ENCODE data around the gene LYAR. TPM values are rescaled to one million over a fixed set of nuclear protein-coding genes. Genes with fewer than 3 reads are reported as not detected.
"Not testable (repeated sequence)": the region's sequence is repeated elsewhere in the genome, so short reads cannot be mapped to it uniquely, and the experiment has no call there.

LYAR gene
- total RNA-seq, 2 experiments from 2014 or later, result 69.4 to 78.4 TPM

- Mint-ChIP-seq H3K36me3 (ENCODE audit: low read depth) (no peaks in the 10 kb centered on the region), H3K27ac (no peak overlapping the region), H3K27me3 (no peaks in the 10 kb centered on the region), H3K4me3 (no peak overlapping the region), H3K9me3 (no peaks in the 10 kb centered on the region), H3K4me1 (ENCODE audit: low read depth) (peaks cover 7% of the 10 kb centered on the region)
- CTCF ChIA-PET, result interaction anchor here (1.0 to 2.4 kb wide), 3 partner anchors 24 to 79 kb away, joined by 3 to 10 read pairs (median 3); no protein-coding TSS in a partner anchor
- DNase-seq (peak; percentile 13), ATAC-seq (no peak)
- intact Hi-C loops (cut with micrococcal nuclease), result no loop called here
- POLR2A ChIA-PET, result no interaction called here
- TF ChIP-seq, protein P1, sequence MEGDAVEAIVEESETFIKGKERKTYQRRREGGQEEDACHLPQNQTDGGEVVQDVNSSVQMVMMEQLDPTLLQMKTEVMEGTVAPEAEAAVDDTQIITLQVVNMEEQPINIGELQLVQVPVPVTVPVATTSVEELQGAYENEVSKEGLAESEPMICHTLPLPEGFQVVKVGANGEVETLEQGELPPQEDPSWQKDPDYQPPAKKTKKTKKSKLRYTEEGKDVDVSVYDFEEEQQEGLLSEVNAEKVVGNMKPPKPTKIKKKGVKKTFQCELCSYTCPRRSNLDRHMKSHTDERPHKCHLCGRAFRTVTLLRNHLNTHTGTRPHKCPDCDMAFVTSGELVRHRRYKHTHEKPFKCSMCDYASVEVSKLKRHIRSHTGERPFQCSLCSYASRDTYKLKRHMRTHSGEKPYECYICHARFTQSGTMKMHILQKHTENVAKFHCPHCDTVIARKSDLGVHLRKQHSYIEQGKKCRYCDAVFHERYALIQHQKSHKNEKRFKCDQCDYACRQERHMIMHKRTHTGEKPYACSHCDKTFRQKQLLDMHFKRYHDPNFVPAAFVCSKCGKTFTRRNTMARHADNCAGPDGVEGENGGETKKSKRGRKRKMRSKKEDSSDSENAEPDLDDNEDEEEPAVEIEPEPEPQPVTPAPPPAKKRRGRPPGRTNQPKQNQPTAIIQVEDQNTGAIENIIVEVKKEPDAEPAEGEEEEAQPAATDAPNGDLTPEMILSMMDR (IDR thresholded peaks at IDR 0.05), result no peak
These were observed 33.2 kb downstream of the LYAR start for GRCh38 chr4:4256799-4257198.

- DNase-seq (no peak), ATAC-seq (no peak)
- TF ChIP-seq, protein P1 (IDR thresholded peaks at IDR 0.05), result no peak
- POLR2A ChIA-PET, result no interaction called here
- CTCF ChIA-PET, result interaction anchor here (1.7 to 2.4 kb wide), 2 partner anchors 81 to 84 kb away, joined by 4 to 10 read pairs; no protein-coding TSS in a partner anchor
- Mint-ChIP-seq H3K36me3 (ENCODE audit: low read depth) (no peaks in the 10 kb centered on the region), H3K4me1 (ENCODE audit: low read depth) (no peaks in the 10 kb centered on the region), H3K27ac (no peak overlapping the region), H3K4me3 (no peak overlapping the region), H3K9me3 (no peaks in the 10 kb centered on the region), H3K27me3 (no peaks in the 10 kb centered on the region)
- intact Hi-C loops (cut with micrococcal nuclease), result loop anchor here (5.0 kb wide), 1 partner anchor 178 kb away; no protein-coding TSS in a partner anchor
These were observed 35.3 kb downstream of the LYAR start for GRCh38 chr4:4254666-4255065.

DNA sequence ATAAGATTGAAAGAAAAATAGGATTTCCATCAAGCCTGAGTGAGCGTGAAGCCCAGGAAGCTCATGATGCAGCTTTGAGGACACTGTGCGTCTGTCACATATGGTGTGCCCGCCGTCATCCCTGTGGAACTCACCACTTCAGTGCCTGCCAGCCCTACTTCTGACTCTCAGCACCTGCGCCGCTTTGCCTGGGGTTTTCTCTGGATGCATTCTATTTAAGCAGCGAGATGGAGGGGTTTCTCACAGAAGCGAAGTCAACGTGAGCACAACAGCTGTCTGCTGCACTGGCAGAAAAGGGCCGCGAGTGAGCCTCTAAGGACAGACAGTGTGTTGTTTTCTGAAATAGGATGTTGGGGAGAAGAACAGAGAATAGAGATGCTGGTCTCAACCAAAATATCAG, 35.8 kb downstream of the LYAR start:
- ATAC-seq (no peak), DNase-seq (no peak)
- H3K27me3 Mint-ChIP-seq, result no peaks in the 10 kb centered on the region
- CTCF ChIA-PET, result no interaction called here
- H3K4me1 Mint-ChIP-seq (ENCODE audit: low read depth), result peaks cover under 1% of the 10 kb centered on the region
- H3K36me3 Mint-ChIP-seq (ENCODE audit: low read depth), result no peaks in the 10 kb centered on the region
- H3K27ac Mint-ChIP-seq, result no peak overlapping the region
- H3K4me3 Mint-ChIP-seq, result no peak overlapping the region
- intact Hi-C loops (cut with micrococcal nuclease), result loop anchor here (5.0 kb wide), 1 partner anchor 178 kb away; no protein-coding TSS in a partner anchor
- POLR2A ChIA-PET, result no interaction called here
- no peaks in the 10 kb centered on the region for H3K9me3 Mint-ChIP-seq
- TF ChIP-seq, protein P1 (IDR thresholded peaks at IDR 0.05), result no peak

- H3K9me3 Mint-ChIP-seq, result no peaks in the 10 kb centered on the region
- ATAC-seq, result no peak
- TF ChIP-seq, protein P1 (IDR thresholded peaks at IDR 0.05), result no peak
- H3K27ac Mint-ChIP-seq, result no peak overlapping the region
- H3K4me3 Mint-ChIP-seq, result peak overlapping the region; percentile 28
- POLR2A ChIA-PET, result no interaction called here
- CTCF ChIA-PET, result interaction anchor here (1.2 kb wide), 1 partner anchor 77 kb away, joined by 4 read pairs; no protein-coding TSS in a partner anchor
- no peaks in the 10 kb centered on the region for H3K27me3 Mint-ChIP-seq
- peaks cover 24% of the 10 kb centered on the region for H3K4me1 Mint-ChIP-seq (ENCODE audit: low read depth)
- peaks cover 13% of the 10 kb centered on the region for H3K36me3 Mint-ChIP-seq (ENCODE audit: low read depth)
- no peak for DNase-seq
- intact Hi-C loops (cut with micrococcal nuclease), result loop anchor here (5.0 kb wide), 1 partner anchor 182 kb away; no protein-coding TSS in a partner anchor
These were observed 40.1 kb downstream of the LYAR start for GRCh38 chr4:4249866-4250265.

DNA sequence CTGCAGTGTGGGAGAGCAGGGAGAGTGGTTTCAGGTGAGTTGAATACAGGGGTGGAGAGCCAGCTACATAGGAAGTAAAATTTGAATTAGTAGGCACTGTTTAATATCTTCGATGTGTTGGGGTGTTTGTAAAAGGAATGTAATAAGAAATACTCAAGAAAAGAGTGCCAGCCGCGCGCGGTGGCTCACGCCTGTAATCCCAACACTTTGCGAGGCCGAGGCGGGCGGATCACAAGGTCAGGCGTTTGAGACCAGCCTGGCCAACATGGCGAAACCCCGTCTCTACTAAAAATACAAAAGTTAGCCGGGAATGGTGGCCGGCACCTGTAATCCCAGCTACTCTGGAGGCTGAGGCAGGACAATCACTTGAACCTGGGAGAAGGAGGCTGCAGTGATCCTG, 40.6 kb downstream of the LYAR start:
- Mint-ChIP-seq H3K4me3 (peak overlapping the region; percentile 98), H3K4me1 (ENCODE audit: low read depth) (peaks cover 25% of the 10 kb centered on the region), H3K36me3 (ENCODE audit: low read depth) (peaks cover 13% of the 10 kb centered on the region)
- H3K27me3 Mint-ChIP-seq; H3K9me3 Mint-ChIP-seq; ATAC-seq; intact Hi-C loops (cut with micrococcal nuclease); H3K27ac Mint-ChIP-seq; DNase-seq: not testable (repeated sequence)
- ChIA-PET POLR2A (interaction anchor here (0.9 kb wide), 2 partner anchors 41 to 90 kb away, joined by 3 to 5 read pairs; partner anchors contain the start of genes LYAR and ZBTB49), CTCF (interaction anchor here (0.9 to 1.9 kb wide), 7 partner anchors 10 to 94 kb away, joined by 3 to 14 read pairs (median 4); no protein-coding TSS in a partner anchor)

Data from activated CD8-positive, alpha-beta T cell treated with anti-CD3 and anti-CD28 coated beads for 36 hours (primary cell).